Upper lobe of left lung (tissue), 6 donors: Measurements from ENCODE around the gene PCBP3. TPM values are rescaled to one million over a fixed set of nuclear protein-coding genes. Genes with fewer than 3 reads are reported as not detected.

Experiments used
- ATAC-seq, 2 donors: fragments of 200-7000 bp; cut with Tn5 transposase; one replicate each; pipeline ENCODE4 v1.9.1; 2022; ENCODE audit warnings: mild to moderate bottlenecking in 2 of 2, moderate library complexity in 2 of 2; ENCODE audit not compliant: low FRiP score in 2 of 2
- DNase-seq, 2 donors: peaks; one replicate each; pipeline ENCODE4 v3.0.0-alpha.2; 2019 to 2020
- H3K27ac ChIP-seq, 4 donors: fragments of 200-600 bp; sonication (generic); one replicate each; pipeline ENCODE4 v1.5.1; 2016 to 2019
- H3K27me3 ChIP-seq, 4 donors: fragments of 200-600 bp; sonication (generic); one replicate each; pipeline ENCODE4 v1.5.1; 2017 to 2019
- H3K36me3 ChIP-seq, 4 donors: fragments of 200-600 bp; sonication (generic); one replicate each; pipeline ENCODE4 v1.5.1; 2016 to 2019
- H3K4me1 ChIP-seq, 4 donors: fragments of 200-600 bp; sonication (generic); one replicate each; pipeline ENCODE4 v1.5.1; 2018 to 2019
- H3K4me3 ChIP-seq, 4 donors: fragments of 200-600 bp; sonication (generic); one replicate each; pipeline ENCODE4 v1.5.1; 2017 to 2019; ENCODE audit warnings: mild to moderate bottlenecking in 2 of 4, moderate library complexity in 1 of 4
- H3K9me3 ChIP-seq, 4 donors: fragments of 200-600 bp; sonication (generic); one replicate each; pipeline ENCODE4 v1.5.1; 2018 to 2019
- EP300 ChIP-seq, 4 donors: sonication (generic); formaldehyde crosslinking; IDR thresholded peaks; one replicate each; pipeline ENCODE4 v1.5.1; 2017; ENCODE audit warnings: antibody characterized with exemption in 4 of 4, control low read depth in 2 of 4
- POLR2A ChIP-seq, 4 donors: fragments of 450-650 bp; IDR thresholded peaks; one replicate each; pipeline ENCODE4 v1.5.1; 2016 to 2017; ENCODE audit warnings: antibody characterized with exemption in 4 of 4, mild to moderate bottlenecking in 2 of 4
- POLR2AphosphoS5 ChIP-seq, 2 donors: sonication (generic); formaldehyde crosslinking; IDR thresholded peaks; one replicate each; pipeline ENCODE4 v1.5.1; 2017; ENCODE audit warnings: antibody characterized with exemption in 2 of 2
- WGBS, 2 donors: methylation state at CpG; one replicate each; pipeline ENCODE4 v1.1.5; 2017 to 2018; 5-methylcytosine and 5-hydroxymethylcytosine counted together
- total RNA-seq, 6 donors: library from RNA; depleted of rRNA in 4 of 6; stranded (reverse); fragments of >200 nt in 4 of 6; gene quantifications; one replicate each; pipeline versions ENCODE4 v1.1.0 to v1.2.1, GENCODE V29; 2016 to 2021
- TF ChIP-seq, protein P1 (sequence below), 6 experiments: fragments of 450-650 bp in 4 of 6; fragments of 200-600 bp in 2 of 6; sonication (generic) in 2 of 6; IDR thresholded peaks; one replicate each; pipeline ENCODE4 v1.5.1; 2016 to 2019; ENCODE audit warnings: antibody characterized with exemption in 6 of 6
- donor health status: DM: no; HTN: no; CAD: no; lungs with moderate emphysema.
- donor health status: DM: no; HTN: yes; CAD: no; lungs with severe emphysema.

Gene PCBP3
- total RNA-seq, 6 donors from 2014 or later: 0.78 to 10.5 (median 3.3) TPM

GRCh38 chr21:45801989-45802388 is 158.5 kb downstream of the PCBP3 start:
- DNase-seq: no peak
- Histone ChIP-seq H3K9me3 (no peaks in the 10 kb centered on the region), H3K4me1 (no peaks in the 10 kb centered on the region), H3K4me3 (no peak overlapping the region), H3K27me3 (no peaks in the 10 kb centered on the region), H3K36me3 (no peaks in the 10 kb centered on the region), H3K27ac (no peak overlapping the region)
- no peak for TF ChIP-seq POLR2AphosphoS5 (IDR thresholded peaks at IDR 0.05)
- TF ChIP-seq, protein P1, sequence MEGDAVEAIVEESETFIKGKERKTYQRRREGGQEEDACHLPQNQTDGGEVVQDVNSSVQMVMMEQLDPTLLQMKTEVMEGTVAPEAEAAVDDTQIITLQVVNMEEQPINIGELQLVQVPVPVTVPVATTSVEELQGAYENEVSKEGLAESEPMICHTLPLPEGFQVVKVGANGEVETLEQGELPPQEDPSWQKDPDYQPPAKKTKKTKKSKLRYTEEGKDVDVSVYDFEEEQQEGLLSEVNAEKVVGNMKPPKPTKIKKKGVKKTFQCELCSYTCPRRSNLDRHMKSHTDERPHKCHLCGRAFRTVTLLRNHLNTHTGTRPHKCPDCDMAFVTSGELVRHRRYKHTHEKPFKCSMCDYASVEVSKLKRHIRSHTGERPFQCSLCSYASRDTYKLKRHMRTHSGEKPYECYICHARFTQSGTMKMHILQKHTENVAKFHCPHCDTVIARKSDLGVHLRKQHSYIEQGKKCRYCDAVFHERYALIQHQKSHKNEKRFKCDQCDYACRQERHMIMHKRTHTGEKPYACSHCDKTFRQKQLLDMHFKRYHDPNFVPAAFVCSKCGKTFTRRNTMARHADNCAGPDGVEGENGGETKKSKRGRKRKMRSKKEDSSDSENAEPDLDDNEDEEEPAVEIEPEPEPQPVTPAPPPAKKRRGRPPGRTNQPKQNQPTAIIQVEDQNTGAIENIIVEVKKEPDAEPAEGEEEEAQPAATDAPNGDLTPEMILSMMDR (IDR thresholded peaks at IDR 0.05): no peak
- TF ChIP-seq EP300 (IDR thresholded peaks at IDR 0.05): no peak
- no peak for TF ChIP-seq POLR2A (IDR thresholded peaks at IDR 0.05)
- 82 to 87% methylated on average over 5 to 8 of the region's 8 CpGs for WGBS, 2 donors
- ATAC-seq: no peak

DNA sequence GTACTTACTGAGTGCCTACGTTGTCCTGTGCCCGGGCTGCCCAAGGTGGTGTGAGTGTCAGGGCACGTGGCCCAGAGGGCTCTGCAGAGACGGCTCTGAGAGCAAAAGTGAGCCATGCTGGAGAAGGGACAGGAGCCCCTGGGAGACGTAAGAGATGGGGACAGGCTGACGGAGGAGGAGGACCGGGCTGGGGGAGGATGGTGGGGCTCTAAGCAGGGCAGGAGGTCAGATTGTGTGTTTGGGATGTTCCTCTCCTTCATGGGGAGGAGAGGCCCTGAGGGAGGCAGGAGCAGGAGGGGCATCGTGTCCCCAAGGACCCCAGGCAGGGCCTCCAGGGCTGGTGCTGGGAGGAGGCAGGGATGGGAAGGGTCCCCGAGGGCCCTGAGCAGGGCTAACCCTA is 158.9 kb downstream of the PCBP3 start:
- H3K27me3 ChIP-seq: no peaks in the 10 kb centered on the region
- no peak overlapping the region for H3K27ac ChIP-seq
- DNase-seq (no peak), ATAC-seq (no peak)
- no peaks in the 10 kb centered on the region for H3K36me3 ChIP-seq
- no peaks in the 10 kb centered on the region for H3K4me1 ChIP-seq
- no peaks in the 10 kb centered on the region for H3K9me3 ChIP-seq
- TF ChIP-seq, protein P1 (IDR thresholded peaks at IDR 0.05): no peak
- TF ChIP-seq POLR2AphosphoS5 (IDR thresholded peaks at IDR 0.05) (no peak), EP300 (IDR thresholded peaks at IDR 0.05) (no peak), POLR2A (IDR thresholded peaks at IDR 0.05) (no peak)
- H3K4me3 ChIP-seq: no peak overlapping the region
- WGBS, 2 donors: 67% methylated on average over 9 of the region's 9 CpGs

DNA sequence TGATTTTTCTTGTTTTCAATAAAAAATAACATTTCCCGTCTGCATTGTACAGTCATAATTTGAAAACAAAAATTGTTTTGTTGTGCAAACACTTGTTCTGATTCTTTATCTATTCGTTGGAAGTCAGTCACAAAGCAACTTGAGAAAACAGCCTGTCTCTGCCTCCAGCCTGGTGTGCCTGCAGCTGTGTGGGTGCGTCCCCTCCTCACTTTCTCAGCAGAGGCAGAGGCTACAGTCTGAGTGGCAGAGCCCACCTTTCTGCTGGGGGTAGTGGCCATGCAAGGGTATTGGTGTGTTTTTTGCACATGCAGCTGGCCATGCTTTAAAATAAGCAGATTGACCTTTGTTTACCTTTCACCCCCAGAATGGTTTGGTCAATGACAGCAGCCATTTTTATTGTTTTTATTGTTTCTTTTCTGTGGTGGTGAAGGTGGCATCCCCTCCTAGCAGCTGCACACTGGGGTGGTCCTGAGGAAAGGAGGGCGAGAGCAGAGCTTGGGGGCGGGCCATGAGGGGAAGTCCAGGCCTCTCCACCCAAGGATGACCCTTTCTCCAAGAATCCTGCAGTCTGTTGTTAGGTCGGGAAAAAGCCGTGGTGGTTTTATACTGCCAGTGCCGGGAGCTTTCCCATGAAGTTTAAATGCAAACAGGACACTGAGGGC is 159.6 kb downstream of the PCBP3 start:
- no peaks in the 10 kb centered on the region for H3K36me3 ChIP-seq
- H3K9me3 ChIP-seq: no peaks in the 10 kb centered on the region
- no peak overlapping the region for H3K27ac ChIP-seq
- H3K4me3 ChIP-seq: no peak overlapping the region
- no peaks in the 10 kb centered on the region for H3K4me1 ChIP-seq
- TF ChIP-seq POLR2AphosphoS5 (IDR thresholded peaks at IDR 0.05) (no peak), EP300 (IDR thresholded peaks at IDR 0.05) (no peak), POLR2A (IDR thresholded peaks at IDR 0.05) (no peak)
- TF ChIP-seq, protein P1 (IDR thresholded peaks at IDR 0.05): no peak
- ATAC-seq (no peak), DNase-seq (no peak)
- H3K27me3 ChIP-seq: no peaks in the 10 kb centered on the region
- 72 to 76% methylated on average over 8 of the region's 8 CpGs for WGBS, 2 donors

DNA sequence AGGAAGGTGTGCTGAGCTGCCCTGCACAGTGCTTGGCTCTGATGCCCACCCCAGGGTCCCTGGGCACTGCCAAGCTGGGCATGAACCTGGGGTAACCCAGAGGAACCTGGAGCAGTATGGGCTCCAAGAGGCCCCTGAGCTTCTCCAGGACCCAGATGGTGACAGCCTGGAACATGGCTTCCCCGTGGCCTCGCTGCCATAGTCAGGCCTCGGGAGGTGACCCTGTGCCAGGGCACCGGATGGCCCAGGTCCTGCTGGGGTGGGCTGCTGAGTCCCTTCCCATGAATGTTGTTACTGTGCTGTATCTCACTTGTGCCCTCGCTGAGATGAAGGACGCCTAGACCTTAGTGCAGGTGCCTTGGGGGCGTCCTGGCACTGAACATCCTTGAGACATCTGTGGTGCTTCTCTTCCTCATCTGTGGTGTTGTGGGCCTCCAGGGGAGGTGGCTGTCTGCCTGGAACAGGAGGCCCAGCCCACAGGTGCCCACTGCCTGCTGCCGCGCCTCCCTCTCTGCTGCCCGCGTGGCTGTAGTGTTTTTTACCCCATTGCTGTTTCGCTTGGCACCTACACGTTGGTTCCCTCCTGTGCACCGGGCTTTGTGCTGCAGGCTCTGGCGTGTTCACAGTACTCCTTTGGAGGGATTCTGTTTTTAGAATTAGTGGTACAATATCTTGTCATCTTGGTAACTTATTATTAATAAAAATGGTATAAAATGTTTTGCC is 160.3 kb downstream of the PCBP3 start:
- Histone ChIP-seq H3K36me3 (no peaks in the 10 kb centered on the region), H3K9me3 (no peaks in the 10 kb centered on the region), H3K4me3 (no peak overlapping the region), H3K4me1 (no peaks in the 10 kb centered on the region), H3K27me3 (no peaks in the 10 kb centered on the region), H3K27ac (no peak overlapping the region)
- 78 to 88% methylated on average over 12 of the region's 15 CpGs for WGBS, 2 donors
- DNase-seq: no peak
- TF ChIP-seq POLR2A (IDR thresholded peaks at IDR 0.05): no peak
- no peak for TF ChIP-seq POLR2AphosphoS5 (IDR thresholded peaks at IDR 0.05)
- TF ChIP-seq, protein P1 (IDR thresholded peaks at IDR 0.05): no peak
- no peak for TF ChIP-seq EP300 (IDR thresholded peaks at IDR 0.05)
- ATAC-seq: peak in 1 of 2 donors; percentile 23
